DND-41 (cell line): ENCODE data around the gene SPATA6L.

Experiments used
- ATAC-seq: fragments of 200-7000 bp; cut with Tn5 transposase; 3 replicates; pipeline ENCODE4 v1.9.1; 2021; ENCODE audit warnings: low read depth; ENCODE audit not compliant: insufficient read depth
- DNase-seq: peaks from one replicate; pipeline ENCODE4 v3.0.0-alpha.2; 2020
- H2AFZ ChIP-seq: 2 replicates; pipeline ENCODE4 v1.6.0; 2012; ENCODE audit warnings: low read depth, low read length
- H3K27ac ChIP-seq: 2 replicates; pipeline ENCODE4 v1.5.1; 2012; ENCODE audit warnings: low read length, inconsistent platforms
- H3K27me3 ChIP-seq: fragments of 200-600 bp; sonication (generic); 2 replicates; pipeline ENCODE4 v1.6.0; 2012; ENCODE audit warnings: low read length, mild to moderate bottlenecking, inconsistent platforms; ENCODE audit not compliant: insufficient read depth, poor library complexity
- H3K36me3 ChIP-seq: 2 replicates; pipeline ENCODE4 v1.5.1; 2012; ENCODE audit warnings: low read length, inconsistent platforms; ENCODE audit not compliant: insufficient read depth
- H3K4me1 ChIP-seq: 2 replicates; pipeline ENCODE4 v1.5.1; 2012; ENCODE audit warnings: mild to moderate bottlenecking, low read length; ENCODE audit not compliant: insufficient read depth
- H3K4me2 ChIP-seq: 2 replicates; pipeline ENCODE4 v1.6.0; 2012; ENCODE audit warnings: mild to moderate bottlenecking, moderate library complexity, low read length, inconsistent platforms; ENCODE audit not compliant: insufficient read depth
- H3K4me3 ChIP-seq, 2 experiments: fragments of 200-600 bp in 1 of 2; shearing (Covaris generic) in 1 of 2; 2 replicates each; pipeline ENCODE4 v1.5.1; 2012 to 2016; ENCODE audit warnings: inconsistent platforms in 2 of 2, low read length in 2 of 2, mild to moderate bottlenecking in 2 of 2, low read depth in 1 of 2, moderate library complexity in 1 of 2
- H3K79me2 ChIP-seq: 2 replicates; pipeline ENCODE4 v1.6.0; 2012; ENCODE audit warnings: low read length, inconsistent platforms; ENCODE audit not compliant: insufficient read depth
- H3K9ac ChIP-seq: 2 replicates; pipeline ENCODE4 v1.6.0; 2012; ENCODE audit warnings: low read depth, mild to moderate bottlenecking, inconsistent platforms, low read length, moderate library complexity
- H3K9me3 ChIP-seq: 2 replicates; pipeline ENCODE4 v1.5.1; 2012; ENCODE audit warnings: low read length, moderate library complexity, mild to moderate bottlenecking, inconsistent platforms; ENCODE audit not compliant: insufficient read depth, severe bottlenecking
- H4K20me1 ChIP-seq: 2 replicates; pipeline ENCODE4 v1.6.0; 2012; ENCODE audit warnings: low read length; ENCODE audit not compliant: insufficient read depth
- CTCF ChIP-seq: IDR thresholded peaks from 2 replicates; pipeline ENCODE4 v1.5.1; 2012; ENCODE audit warnings: borderline replicate concordance, low read length, moderate library complexity, mild to moderate bottlenecking; ENCODE audit not compliant: poor library complexity, severe bottlenecking; ENCODE audit errors: extremely low read depth
- EZH2 ChIP-seq: IDR thresholded peaks from 3 replicates; pipeline ENCODE4 v1.6.1; 2012; ENCODE audit warnings: borderline replicate concordance, low read depth, mild to moderate bottlenecking, moderate library complexity, low read length, inconsistent platforms; ENCODE audit not compliant: severe bottlenecking

Gene SPATA6L

GRCh38 chr9:4579001-4579400 lies 87.3 kb downstream of the SPATA6L start:
- no peak for TF ChIP-seq EZH2
- TF ChIP-seq CTCF: no peak
- Histone ChIP-seq H4K20me1 (no peaks in the 10 kb centered on the region), H3K36me3 (no peaks in the 10 kb centered on the region), H3K4me2 (no peak overlapping the region), H3K4me1 (no peaks in the 10 kb centered on the region), H2AFZ (no peak overlapping the region), H3K27me3 (no peaks in the 10 kb centered on the region), H3K9ac (no peak overlapping the region), H3K4me3 (no peak overlapping the region), H3K9me3 (no peaks in the 10 kb centered on the region), H3K27ac (no peak overlapping the region), H3K79me2 (no peaks in the 10 kb centered on the region)
- no peak for ATAC-seq
- no peak for DNase-seq

- no peak overlapping the region for H3K4me3 ChIP-seq
- no peaks in the 10 kb centered on the region for H3K36me3 ChIP-seq
- no peak for TF ChIP-seq EZH2
- no peak for TF ChIP-seq CTCF
- no peaks in the 10 kb centered on the region for H3K9me3 ChIP-seq
- no peak for DNase-seq
- no peak overlapping the region for H3K27ac ChIP-seq
- no peak for ATAC-seq
- H3K4me2 ChIP-seq: no peak overlapping the region
- no peaks in the 10 kb centered on the region for H3K27me3 ChIP-seq
- H3K9ac ChIP-seq: no peak overlapping the region
- H2AFZ ChIP-seq: no peak overlapping the region
- no peaks in the 10 kb centered on the region for H3K4me1 ChIP-seq
- no peaks in the 10 kb centered on the region for H3K79me2 ChIP-seq
- H4K20me1 ChIP-seq: no peaks in the 10 kb centered on the region
Observed at GRCh38 chr9:4576448-4576847, 89.8 kb downstream of the SPATA6L start.

GRCh38 chr9:4575997-4576396 lies 90.3 kb downstream of the SPATA6L start:
- TF ChIP-seq CTCF: no peak
- TF ChIP-seq EZH2: no peak
- Histone ChIP-seq H3K4me3 (no peak overlapping the region), H3K27ac (no peak overlapping the region), H3K4me2 (no peak overlapping the region), H3K9me3 (no peaks in the 10 kb centered on the region), H3K9ac (no peak overlapping the region), H3K36me3 (no peaks in the 10 kb centered on the region), H3K4me1 (no peaks in the 10 kb centered on the region), H2AFZ (no peak overlapping the region), H4K20me1 (no peaks in the 10 kb centered on the region), H3K27me3 (no peaks in the 10 kb centered on the region), H3K79me2 (no peaks in the 10 kb centered on the region)
- DNase-seq: no peak
- ATAC-seq: no peak
